IMR-90 (cell line): ENCODE results near the gene NRP2. TPM values are rescaled to one million over a fixed set of nuclear protein-coding genes. Genes with fewer than 3 reads are reported as not detected.

ENCODE experiments used
- ATAC-seq: fragments of 200-7000 bp; cut with Tn5 transposase; 2 replicates; pipeline ENCODE4 v1.9.1; 2020; ENCODE audit warnings: low read depth, mild to moderate bottlenecking, moderate library complexity
- BruUV-seq: library from RNA; stranded (reverse); fragments of 400-500 nt; replicated peaks from 2 replicates; lab custom pipeline; 2021; lab: Mats Ljungman, UMichigan
- CTCF ChIA-PET: fragments of 300-600 bp; formaldehyde crosslinking; extraction: SDS; loops from one replicate; lab custom pipeline; 2021; ENCODE audit warnings: antibody characterized with exemption; lab: Yijun Ruan, JAX
- POLR2A ChIA-PET: fragments of 300-600 bp; sonication (Branson Sonifier 250); formaldehyde crosslinking; loops from one replicate; lab custom pipeline; 2022; ENCODE audit warnings: antibody characterized with exemption; ENCODE audit not compliant: unreplicated experiment; lab: Charles Lee
- DNase-seq: peaks from one replicate; pipeline ENCODE4 v3.0.0; 2013
- H2AFZ ChIP-seq: replicated peaks from 2 replicates; pipeline ENCODE3; 2013; ENCODE audit warnings: low read length, mild to moderate bottlenecking; ENCODE audit not compliant: poor library complexity
- H2AK5ac ChIP-seq: 2 replicates; pipeline ENCODE4 v1.6.1; 2013; ENCODE audit warnings: low read depth, low read length, inconsistent platforms
- H2AK9ac ChIP-seq: replicated peaks from 2 replicates; pipeline ENCODE3; 2013; ENCODE audit warnings: mild to moderate bottlenecking, low read depth, low read length, moderate library complexity; ENCODE audit not compliant: poor library complexity
- H2BK120ac ChIP-seq: 2 replicates; pipeline ENCODE4 v1.6.1; 2013; ENCODE audit warnings: low read depth, low read length, inconsistent platforms
- H2BK15ac ChIP-seq: 3 replicates; pipeline ENCODE4 v1.6.1; 2013; ENCODE audit warnings: low read depth, low read length, inconsistent platforms
- H2BK20ac ChIP-seq: 2 replicates; pipeline ENCODE4 v1.6.1; 2013; ENCODE audit warnings: low read depth, mild to moderate bottlenecking, inconsistent platforms, low read length, moderate library complexity
- H2BK5ac ChIP-seq: 2 replicates; pipeline ENCODE4 v1.6.1; 2013; ENCODE audit warnings: mild to moderate bottlenecking, low read depth, low read length, inconsistent platforms; ENCODE audit not compliant: poor library complexity, severe bottlenecking
- H3K14ac ChIP-seq: replicated peaks from 2 replicates; pipeline ENCODE4 v1.6.1; 2013; ENCODE audit warnings: low read depth, low read length, inconsistent platforms
- H3K18ac ChIP-seq: 2 replicates; pipeline ENCODE4 v1.6.1; 2013; ENCODE audit warnings: low read depth, low read length, control low read depth
- H3K23ac ChIP-seq: 2 replicates; pipeline ENCODE4 v1.6.1; 2013; ENCODE audit warnings: low read depth, low read length, inconsistent platforms
- H3K27ac ChIP-seq: 2 replicates; pipeline ENCODE4 v1.5.1; 2013; ENCODE audit warnings: mild to moderate bottlenecking, control low read depth, low read length; ENCODE audit not compliant: insufficient read depth
- H3K27me3 ChIP-seq: 2 replicates; pipeline ENCODE4 v1.6.1; 2013; ENCODE audit warnings: low read length; ENCODE audit not compliant: control insufficient read depth, insufficient read depth
- H3K36me3 ChIP-seq: 2 replicates; pipeline ENCODE4 v1.6.1; 2013; ENCODE audit warnings: low read length, mixed read lengths; ENCODE audit not compliant: control insufficient read depth, insufficient read depth
- H3K4ac ChIP-seq: 2 replicates; pipeline ENCODE4 v1.6.1; 2013; ENCODE audit warnings: low read depth, low read length, inconsistent platforms
- H3K4me1 ChIP-seq: 2 replicates; pipeline ENCODE4 v1.6.1; 2013; ENCODE audit warnings: low read length, mixed read lengths; ENCODE audit not compliant: control insufficient read depth, insufficient read depth
- H3K4me2 ChIP-seq: 2 replicates; pipeline ENCODE4 v1.6.1; 2013; ENCODE audit warnings: low read depth, mild to moderate bottlenecking, control low read depth, low read length, moderate library complexity
- H3K4me3 ChIP-seq: 2 replicates; pipeline ENCODE4 v1.5.1; 2013; ENCODE audit warnings: low read depth, mild to moderate bottlenecking, control low read depth, low read length, moderate library complexity; ENCODE audit not compliant: insufficient read depth
- H3K56ac ChIP-seq: 2 replicates; pipeline ENCODE4 v1.6.1; 2013; ENCODE audit warnings: low read length, inconsistent platforms; ENCODE audit not compliant: insufficient read depth; ENCODE audit errors: extremely low read depth
- H3K79me1 ChIP-seq, 2 experiments: 2 replicates each; pipeline ENCODE4 v1.6.1; 2013; ENCODE audit warnings: low read length in 2 of 2, inconsistent platforms in 1 of 2, low read depth in 1 of 2
- H3K9ac ChIP-seq: 2 replicates; pipeline ENCODE4 v1.6.1; 2013; ENCODE audit warnings: low read depth, low read length, control low read depth
- H3K9me1 ChIP-seq: 2 replicates; pipeline ENCODE4 v1.6.1; 2013; ENCODE audit warnings: low read length, inconsistent platforms; ENCODE audit not compliant: insufficient read depth
- H3K9me3 ChIP-seq: 2 replicates; pipeline ENCODE4 v1.6.1; 2013; ENCODE audit warnings: low read length; ENCODE audit not compliant: control insufficient read depth, insufficient read depth
- H4K20me1 ChIP-seq: 2 replicates; pipeline ENCODE4 v1.6.1; 2013; ENCODE audit warnings: low read length, inconsistent platforms; ENCODE audit not compliant: insufficient read depth
- H4K5ac ChIP-seq: 2 replicates; pipeline ENCODE4 v1.6.1; 2013; ENCODE audit warnings: mild to moderate bottlenecking, low read depth, low read length, control low read depth
- H4K8ac ChIP-seq, 2 experiments: 2 replicates each; pipeline ENCODE4 v1.6.1; 2013; ENCODE audit warnings: low read depth in 2 of 2, low read length in 2 of 2, control low read depth in 1 of 2, inconsistent platforms in 1 of 2
- H4K91ac ChIP-seq: 2 replicates; pipeline ENCODE4 v1.6.1; 2013; ENCODE audit warnings: low read depth, low read length, inconsistent platforms; ENCODE audit not compliant: insufficient read depth
- BHLHE40 ChIP-seq: fragments of 150-350 bp; IDR thresholded peaks from 2 replicates; pipeline ENCODE4 v1.6.1; 2016; ENCODE audit warnings: mild to moderate bottlenecking, low read depth, low read length
- CEBPB ChIP-seq: IDR thresholded peaks from 2 replicates; pipeline ENCODE4 v1.6.1; 2012; ENCODE audit warnings: low read depth, low read length, improper control_type of control experiment
- CHD1 ChIP-seq: IDR thresholded peaks from 2 replicates; pipeline ENCODE4 v1.6.1; 2012; ENCODE audit warnings: low read depth, low read length, improper control_type of control experiment
- CTCF ChIP-seq: conservative IDR thresholded peaks from 2 replicates; pipeline ENCODE4 v1.5.1; 2012; ENCODE audit warnings: mild to moderate bottlenecking, low read depth, low read length, improper control_type of control experiment
- ELK1 ChIP-seq: fragments of 150-350 bp; IDR thresholded peaks from 2 replicates; pipeline ENCODE4 v1.6.1; 2016; ENCODE audit warnings: low read depth, mild to moderate bottlenecking, low read length, moderate library complexity, borderline replicate concordance
- FOS ChIP-seq: fragments of 150-350 bp; IDR thresholded peaks from 2 replicates; pipeline ENCODE4 v1.6.1; 2016; ENCODE audit warnings: low read depth, low read length
- MAFK ChIP-seq: IDR thresholded peaks from 2 replicates; pipeline ENCODE4 v1.6.1; 2012; ENCODE audit warnings: low read depth, low read length, improper control_type of control experiment
- MAZ ChIP-seq: IDR thresholded peaks from 2 replicates; pipeline ENCODE4 v1.6.1; 2012; ENCODE audit warnings: low read depth, mild to moderate bottlenecking, low read length, improper control_type of control experiment, moderate library complexity, borderline replicate concordance
- MXI1 ChIP-seq: IDR thresholded peaks from 2 replicates; pipeline ENCODE4 v1.6.1; 2012; ENCODE audit warnings: low read depth, mild to moderate bottlenecking, low read length, moderate library complexity, borderline replicate concordance
- NFE2L2 ChIP-seq: fragments of 150-350 bp; IDR thresholded peaks from 2 replicates; pipeline ENCODE4 v1.6.1; 2016; ENCODE audit warnings: low read depth, mild to moderate bottlenecking, low read length
- POLR2A ChIP-seq: IDR thresholded peaks from 2 replicates; pipeline ENCODE4 v1.6.1; 2012; ENCODE audit warnings: mild to moderate bottlenecking, low read depth, low read length
- RAD21 ChIP-seq: IDR thresholded peaks from 2 replicates; pipeline ENCODE4 v1.6.1; 2012; ENCODE audit warnings: low read length, improper control_type of control experiment
- RCOR1 ChIP-seq: IDR thresholded peaks from 2 replicates; pipeline ENCODE4 v1.6.1; 2012; ENCODE audit warnings: mild to moderate bottlenecking, low read length, improper control_type of control experiment; ENCODE audit not compliant: insufficient replicate concordance
- SMC3 ChIP-seq: fragments of 150-350 bp; IDR thresholded peaks from 2 replicates; pipeline ENCODE4 v1.6.1; 2016; ENCODE audit warnings: low read depth, mild to moderate bottlenecking, antibody characterized with exemption, low read length, moderate library complexity
- USF2 ChIP-seq: fragments of 150-350 bp; IDR thresholded peaks from 2 replicates; pipeline ENCODE4 v1.6.1; 2017; ENCODE audit warnings: mild to moderate bottlenecking, antibody characterized with exemption, low read length, low read depth
- WGBS, 2 experiments: methylation state at CpG; one replicate each; pipeline versions ENCODE4 v1.1.5 to v1.1.7; 2013; ENCODE audit warnings: missing lambda C conversion rate in 2 of 2; ENCODE audit not compliant: insufficient read length in 1 of 2; ENCODE audit errors: extremely low coverage in 2 of 2; 5-methylcytosine and 5-hydroxymethylcytosine counted together
- dilution Hi-C: fragments of 300-500 bp; cut with HindIII; formaldehyde crosslinking; loops from one replicate; pipeline ENCODE4 v1.14.3; 2018; ENCODE audit warnings: low sequenced_read_pairs; ENCODE audit not compliant: unreplicated experiment
- in situ Hi-C: fragments of 300-500 bp; cut with MboI; formaldehyde crosslinking; loops from 3 replicates; pipeline ENCODE4 v1.14.3; 2019; ENCODE audit warnings: low sequenced_read_pairs, inconsistent platforms, mixed read lengths
- intact Hi-C: fragments of 100-400 bp; cut with micrococcal nuclease; formaldehyde crosslinking; loops from 2 replicates; pipeline ENCODE4 v1.10.0; 2022
- polyA plus RNA-seq, 3 experiments: library from polyadenylated mRNA; depleted of rRNA; stranded (reverse); fragments of >200 nt; gene quantifications; 2 replicates each; pipeline ENCODE4 v1.2.3, GENCODE V29; 2012; ENCODE audit warnings: low replicate concordance in 1 of 3
- total RNA-seq: library from RNA; depleted of rRNA; stranded (reverse); fragments of >200 nt; gene quantifications from 2 replicates; pipeline ENCODE4 v1.2.3, GENCODE V29; 2012

The NRP2 gene
- total and polyA plus RNA-seq, 2 of the 4 experiments (the other 2 are of a cell fraction): 46.4 to 51.3 TPM

GRCh38 chr2:205746420-205746785 lies 64.1 kb downstream of the NRP2 start:
- Histone ChIP-seq H2AK9ac (no peak overlapping the region), H4K20me1 (no peaks in the 10 kb centered on the region)

More at GRCh38 chr2:205746420-205746785, 64.1 kb downstream of the NRP2 start:
- no peak overlapping the region for H4K91ac ChIP-seq
- no peak overlapping the region for H3K14ac ChIP-seq
- no peak overlapping the region for H3K4me3 ChIP-seq
- no peak overlapping the region for H2BK15ac ChIP-seq
- WGBS, 2 experiments: 87% methylated on average over 6 of the region's 7 CpGs; no CpG with 5 or more reads in 1 of the 2 experiments
- no peak overlapping the region for H3K9ac ChIP-seq
- H3K18ac ChIP-seq: no peak overlapping the region
- no peaks in the 10 kb centered on the region for H3K4me1 ChIP-seq
- H3K4ac ChIP-seq: no peak overlapping the region
- ChIA-PET CTCF (no interaction called here), POLR2A (no interaction called here)
- H3K23ac ChIP-seq: no peak overlapping the region
- no peak overlapping the region for H2AK5ac ChIP-seq
- in situ Hi-C loops (no loop called here), dilution Hi-C loops (no loop called here), intact Hi-C loops (no loop called here)
- H3K36me3 ChIP-seq: peaks cover 75% of the 10 kb centered on the region
- ATAC-seq (no peak), DNase-seq (no peak)
- H4K8ac ChIP-seq: no peak overlapping the region
- H2BK5ac ChIP-seq: no peak overlapping the region
- no peak overlapping the region for H3K56ac ChIP-seq
- H3K9me3 ChIP-seq: no peaks in the 10 kb centered on the region
- H3K79me1 ChIP-seq: no peaks in the 10 kb centered on the region; a peak in 1 of 4 replicates
- no peak overlapping the region for H2BK20ac ChIP-seq
- no peak overlapping the region for H3K4me2 ChIP-seq
- no peak overlapping the region for H3K27ac ChIP-seq
- TF ChIP-seq POLR2A (no peak), MXI1 (no peak), CTCF (no peak), NFE2L2 (no peak), RAD21 (no peak), USF2 (no peak), CEBPB (no peak), FOS (no peak), MAFK (no peak), ELK1 (no peak), SMC3 (no peak), MAZ (no peak), BHLHE40 (no peak), RCOR1 (no peak), CHD1 (no peak)
- H4K5ac ChIP-seq: no peak overlapping the region
- BruUV-seq: no TSS peak
- peaks cover 13% of the 10 kb centered on the region for H3K9me1 ChIP-seq
- no peak overlapping the region for H2BK120ac ChIP-seq
- H2AFZ ChIP-seq: no peak overlapping the region
- no peaks in the 10 kb centered on the region for H3K27me3 ChIP-seq
